H9 (cell line): Measurements from ENCODE around the gene PTPRN2. TPM values are rescaled to one million over a fixed set of nuclear protein-coding genes. Genes with fewer than 3 reads are reported as not detected.

ENCODE experiments used
- DNase-seq: peaks from one replicate; pipeline ENCODE4 v3.0.0-alpha.2; 2017
- H2AFZ ChIP-seq: one replicate; pipeline ENCODE4 v1.6.1; 2013; ENCODE audit warnings: mild to moderate bottlenecking, low read length, control low read depth, moderate library complexity
- H2AK5ac ChIP-seq: 2 replicates; pipeline ENCODE4 v1.6.1; 2013; ENCODE audit warnings: low read length, control low read depth, mixed read lengths; ENCODE audit not compliant: insufficient read length
- H2BK120ac ChIP-seq: one replicate; pipeline ENCODE4 v1.6.1; 2013; ENCODE audit warnings: low read depth, mild to moderate bottlenecking, low read length, control low read depth, inconsistent platforms; ENCODE audit not compliant: poor library complexity, severe bottlenecking
- H2BK12ac ChIP-seq: 2 replicates; pipeline ENCODE4 v1.6.1; 2013; ENCODE audit warnings: low read length, control low read depth, mixed read lengths, low read depth; ENCODE audit not compliant: insufficient read length
- H2BK15ac ChIP-seq: 2 replicates; pipeline ENCODE4 v1.6.1; 2013; ENCODE audit warnings: low read depth, low read length, control low read depth
- H2BK20ac ChIP-seq: one replicate; pipeline ENCODE4 v1.6.1; 2013; ENCODE audit warnings: low read depth, mild to moderate bottlenecking, low read length, control low read depth, inconsistent platforms; ENCODE audit not compliant: poor library complexity, severe bottlenecking
- H2BK5ac ChIP-seq: 2 replicates; pipeline ENCODE4 v1.6.1; 2013; ENCODE audit warnings: low read length, control low read depth, mixed read lengths; ENCODE audit not compliant: insufficient read length
- H3K14ac ChIP-seq: 2 replicates; pipeline ENCODE4 v1.6.1; 2013; ENCODE audit warnings: low read length, control low read depth; ENCODE audit not compliant: insufficient read depth
- H3K18ac ChIP-seq: 2 replicates; pipeline ENCODE4 v1.6.1; 2013; ENCODE audit warnings: low read depth, mild to moderate bottlenecking, mixed read lengths, low read length, control low read depth; ENCODE audit not compliant: insufficient read length
- H3K23ac ChIP-seq: 2 replicates; pipeline ENCODE4 v1.6.1; 2013; ENCODE audit warnings: low read length, control low read depth, mixed read lengths, low read depth; ENCODE audit not compliant: insufficient read length
- H3K23me2 ChIP-seq: 2 replicates; pipeline ENCODE4 v1.6.1; 2013; ENCODE audit warnings: low read depth, mild to moderate bottlenecking, mixed read lengths, low read length, control low read depth; ENCODE audit not compliant: insufficient read length, poor library complexity, severe bottlenecking
- H3K27ac ChIP-seq: 2 replicates; pipeline ENCODE4 v1.5.1; 2013; ENCODE audit warnings: low read length, control low read depth, mixed read lengths, low read depth; ENCODE audit not compliant: insufficient read length
- H3K27me3 ChIP-seq: 2 replicates; pipeline ENCODE4 v1.6.1; 2013; ENCODE audit warnings: low read length, control low read depth, inconsistent platforms; ENCODE audit not compliant: insufficient read depth
- H3K4ac ChIP-seq: 2 replicates; pipeline ENCODE4 v1.6.1; 2013; ENCODE audit warnings: low read depth, mild to moderate bottlenecking, control low read depth, inconsistent platforms, low read length, moderate library complexity
- H3K4me1 ChIP-seq: 2 replicates; pipeline ENCODE4 v1.6.1; 2013; ENCODE audit warnings: low read length, control low read depth, inconsistent platforms; ENCODE audit not compliant: insufficient read depth
- H3K4me2 ChIP-seq: 2 replicates; pipeline ENCODE4 v1.6.1; 2013; ENCODE audit warnings: low read length, control low read depth, mixed read lengths; ENCODE audit not compliant: insufficient read length, insufficient read depth
- H3K56ac ChIP-seq: 2 replicates; pipeline ENCODE4 v1.6.1; 2013; ENCODE audit warnings: low read depth, mild to moderate bottlenecking, mixed read lengths, low read length, control low read depth; ENCODE audit not compliant: insufficient read length
- H3K79me1 ChIP-seq: 2 replicates; pipeline ENCODE4 v1.6.1; 2013; ENCODE audit warnings: low read depth, mild to moderate bottlenecking, moderate library complexity, low read length, control low read depth, inconsistent platforms; ENCODE audit not compliant: insufficient read depth, poor library complexity, severe bottlenecking
- H3K79me2 ChIP-seq: 2 replicates; pipeline ENCODE4 v1.6.1; 2013; ENCODE audit warnings: low read length, control low read depth, inconsistent platforms; ENCODE audit not compliant: insufficient read depth
- H3K9ac ChIP-seq: 2 replicates; pipeline ENCODE4 v1.6.1; 2013; ENCODE audit warnings: low read length, control low read depth, mixed read lengths; ENCODE audit not compliant: insufficient read length; ENCODE audit errors: extremely low read depth
- H3K9me3 ChIP-seq: one replicate; pipeline ENCODE4 v1.6.1; 2013; ENCODE audit warnings: low read depth, low read length, inconsistent platforms; ENCODE audit not compliant: control insufficient read depth
- H3T11ph ChIP-seq: one replicate; pipeline ENCODE4 v1.6.1; 2013; ENCODE audit warnings: mild to moderate bottlenecking, low read length, control low read depth, inconsistent platforms
- H4K20me1 ChIP-seq: one replicate; pipeline ENCODE4 v1.6.1; 2013; ENCODE audit not compliant: control insufficient read depth, insufficient read length, insufficient read depth
- H4K5ac ChIP-seq: 2 replicates; pipeline ENCODE4 v1.6.1; 2013; ENCODE audit warnings: low read depth, mild to moderate bottlenecking, mixed read lengths, low read length, control low read depth; ENCODE audit not compliant: insufficient read length
- H4K8ac ChIP-seq: replicated peaks from 2 replicates; pipeline ENCODE4 v1.6.1; 2013; ENCODE audit warnings: low read length, control low read depth, mixed read lengths, low read depth; ENCODE audit not compliant: insufficient read length
- H4K91ac ChIP-seq: 2 replicates; pipeline ENCODE4 v1.6.1; 2013; ENCODE audit warnings: low read depth, mild to moderate bottlenecking, moderate library complexity, mixed read lengths, low read length, control low read depth; ENCODE audit not compliant: insufficient read length
- H3K27ac Mint-ChIP-seq, 3 experiments: 2 replicates in 2 of 3; 3 replicates in 1 of 3; pipeline ENCODE4 v1.8.0; 2020 to 2021; ENCODE audit warnings: mixed read lengths in 3 of 3, mild to moderate bottlenecking in 1 of 3, moderate library complexity in 1 of 3
- H3K27me3 Mint-ChIP-seq: 2 replicates; pipeline ENCODE4 v1.8.0; 2021; ENCODE audit warnings: low read depth, mild to moderate bottlenecking, moderate library complexity, mixed read lengths
- H3K36me3 Mint-ChIP-seq, 3 experiments: 2 replicates in 2 of 3; 3 replicates in 1 of 3; pipeline ENCODE4 v1.8.0; 2020 to 2021; ENCODE audit warnings: low read depth in 3 of 3, mixed read lengths in 3 of 3; ENCODE audit not compliant: insufficient read depth in 1 of 3
- H3K4me1 Mint-ChIP-seq, 2 experiments: 2 replicates each; pipeline ENCODE4 v1.8.0; 2020; ENCODE audit warnings: mixed read lengths in 2 of 2
- H3K4me3 Mint-ChIP-seq, 2 experiments: 2 replicates in 1 of 2; 3 replicates in 1 of 2; pipeline ENCODE4 v1.8.0; 2020 to 2021; ENCODE audit warnings: mild to moderate bottlenecking in 2 of 2, mixed read lengths in 2 of 2, moderate library complexity in 1 of 2
- H3K9me3 Mint-ChIP-seq, 2 experiments: 2 replicates in 1 of 2; 3 replicates in 1 of 2; pipeline ENCODE4 v1.8.0; 2020; ENCODE audit warnings: mild to moderate bottlenecking in 2 of 2, mixed read lengths in 2 of 2, moderate library complexity in 1 of 2
- CTCF ChIP-seq: fragments of 200-600 bp; sonication (generic); conservative IDR thresholded peaks from 3 replicates; pipeline ENCODE4 v1.8.0; 2021; ENCODE audit warnings: antibody characterized with exemption, mild to moderate bottlenecking
- WGBS: extraction: QIAGEN DNeasy Blood & Tissue Kit; methylation state at CpG from one replicate; pipeline ENCODE4 v1.1.7; 2013; ENCODE audit warnings: missing lambda C conversion rate, low lambda C conversion rate, mixed read lengths; ENCODE audit not compliant: insufficient read length; ENCODE audit errors: extremely low coverage; 5-methylcytosine and 5-hydroxymethylcytosine counted together
- total RNA-seq: library from RNA; stranded (reverse); gene quantifications from 2 replicates; pipeline ENCODE4 v1.2.1, GENCODE V29; 2021

PTPRN2 gene
- total RNA-seq, 1 experiment from 2014 or later: 5.2 TPM

- H4K5ac ChIP-seq: no peak overlapping the region
- no peak overlapping the region for H3K23ac ChIP-seq
- H3K79me1 ChIP-seq: no peaks in the 10 kb centered on the region
- H3K27me3 ChIP-seq: peaks cover 13% of the 10 kb centered on the region; the same call in 1 of the 2 replicates
- H3K9me3 ChIP-seq: no peaks in the 10 kb centered on the region
- H4K91ac ChIP-seq: no peak overlapping the region
- H2AK5ac ChIP-seq: no peak overlapping the region
- H2BK12ac ChIP-seq: no peak overlapping the region
- no peaks in the 10 kb centered on the region for H3K23me2 ChIP-seq
- WGBS: no CpG with 5 or more reads among the region's 32 CpGs
- no peak overlapping the region for H4K8ac ChIP-seq
- no peak overlapping the region for H2BK20ac ChIP-seq
- Mint-ChIP-seq H3K4me1 (peaks cover 0 to 6% of the 10 kb centered on the region in 2 experiments; a peak in 2 of 4 replicates), H3K36me3 (peaks cover 0 to 1% (median 0%) of the 10 kb centered on the region in 3 experiments; a peak in 1 of 7 replicates), H3K27me3 (peaks cover 95% of the 10 kb centered on the region), H3K4me3 (no peak overlapping the region), H3K9me3 (peaks cover 5 to 6% of the 10 kb centered on the region in 2 experiments; a peak in 2 of 5 replicates), H3K27ac (no peak overlapping the region)
- no peak overlapping the region for H2BK5ac ChIP-seq
- H3K4me1 ChIP-seq: no peaks in the 10 kb centered on the region
- H3K18ac ChIP-seq: no peak overlapping the region
- H3K4ac ChIP-seq: no peak overlapping the region
- no peak overlapping the region for H3K14ac ChIP-seq
- H3T11ph ChIP-seq: no peak overlapping the region
- no peak for TF ChIP-seq CTCF
- no peaks in the 10 kb centered on the region for H3K79me2 ChIP-seq
- DNase-seq: peak; percentile 33
- H2AFZ ChIP-seq: no peak overlapping the region
- H3K56ac ChIP-seq: no peak overlapping the region
- no peak overlapping the region for H2BK15ac ChIP-seq
- peaks cover 2% of the 10 kb centered on the region for H4K20me1 ChIP-seq
- H2BK120ac ChIP-seq: no peak overlapping the region
- H3K4me2 ChIP-seq: no peak overlapping the region
- no peak overlapping the region for H3K9ac ChIP-seq
- H3K27ac ChIP-seq: no peak overlapping the region
Measured at GRCh38 chr7:157500171-157500960, 1087.3 kb downstream of the PTPRN2 start.
